HG03521 (cell line): Measurements from ENCODE around the gene FN1.

Experiments
- ATAC-seq: cut with Tn5 transposase; IDR thresholded peaks from one replicate; pipeline ENCODE4 v1.9.1; 2021; ENCODE audit warnings: mild to moderate bottlenecking, moderate library complexity; ENCODE audit not compliant: unreplicated experiment

The FN1 gene

DNA sequence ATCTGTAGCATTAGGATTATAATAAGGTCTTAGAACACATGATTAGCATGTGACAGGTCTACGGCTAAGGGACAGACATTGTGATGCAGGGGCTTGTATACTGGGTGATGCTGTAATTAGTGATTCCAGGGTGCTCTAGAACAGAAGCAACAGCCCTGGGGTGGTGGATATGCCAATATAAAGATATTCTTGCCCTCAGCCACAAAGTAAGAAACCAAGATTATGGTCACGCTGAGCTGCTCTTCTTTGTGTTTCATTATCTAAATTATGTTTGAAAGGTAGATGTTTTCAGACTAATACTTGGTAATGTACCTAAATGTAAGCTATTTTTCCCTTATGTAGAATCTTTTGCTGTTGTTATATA is 45.3 kb downstream of the FN1 start:
- no peak for ATAC-seq

DNA sequence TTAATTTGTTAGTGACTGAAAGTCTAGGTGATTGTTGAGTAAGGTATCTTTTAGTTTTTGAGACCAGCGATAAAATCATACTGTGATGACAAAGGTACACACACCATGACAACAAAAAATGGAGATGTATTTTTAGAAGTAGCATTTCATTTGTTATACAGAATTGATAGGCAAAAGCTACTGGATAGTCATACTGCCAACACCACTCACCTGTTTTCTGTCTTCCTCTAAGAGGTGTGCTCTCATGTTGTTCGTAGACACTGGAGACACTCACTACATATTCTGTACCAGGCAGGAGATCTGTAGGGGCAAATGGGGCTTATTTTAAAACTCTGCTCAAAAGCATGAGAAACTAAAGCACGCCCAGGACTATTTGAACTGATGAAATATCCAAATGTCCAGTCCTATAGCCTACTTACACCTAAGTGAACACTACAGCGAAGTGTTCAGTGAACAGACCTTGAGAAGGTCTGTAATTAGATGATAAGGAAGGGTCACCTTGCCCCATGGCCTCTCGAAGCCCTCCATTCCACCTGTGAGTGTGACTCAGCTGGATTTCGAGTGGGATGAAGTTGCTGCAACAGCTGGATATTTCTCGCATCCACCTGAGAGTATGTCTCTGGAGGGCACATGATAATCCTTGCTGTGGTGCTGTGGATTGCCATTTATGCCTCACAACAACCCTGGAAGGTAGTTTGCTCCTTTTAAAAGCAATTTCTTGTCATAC is 47.7 kb downstream of the FN1 start:
- ATAC-seq: no peak

DNA sequence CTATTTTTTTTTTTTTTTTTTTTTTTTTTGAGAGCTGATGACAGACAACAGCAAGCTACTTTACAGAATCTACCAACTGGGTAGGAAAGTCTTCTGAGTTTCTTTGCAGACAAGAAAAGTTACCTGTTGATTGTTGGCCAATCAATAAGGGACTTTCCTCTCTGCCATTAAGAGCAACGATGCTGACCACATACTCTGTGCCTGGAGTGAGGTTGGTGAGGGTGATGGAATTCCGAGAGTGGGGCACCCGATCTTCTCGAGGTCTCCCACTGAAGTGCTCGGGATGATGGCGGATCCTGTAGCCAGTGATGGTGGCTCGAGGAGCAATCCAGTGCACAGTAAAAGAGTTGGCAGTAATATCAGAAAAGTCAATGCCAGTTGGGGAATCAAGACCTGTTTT is 49.3 kb downstream of the FN1 start:
- ATAC-seq: no peak

DNA sequence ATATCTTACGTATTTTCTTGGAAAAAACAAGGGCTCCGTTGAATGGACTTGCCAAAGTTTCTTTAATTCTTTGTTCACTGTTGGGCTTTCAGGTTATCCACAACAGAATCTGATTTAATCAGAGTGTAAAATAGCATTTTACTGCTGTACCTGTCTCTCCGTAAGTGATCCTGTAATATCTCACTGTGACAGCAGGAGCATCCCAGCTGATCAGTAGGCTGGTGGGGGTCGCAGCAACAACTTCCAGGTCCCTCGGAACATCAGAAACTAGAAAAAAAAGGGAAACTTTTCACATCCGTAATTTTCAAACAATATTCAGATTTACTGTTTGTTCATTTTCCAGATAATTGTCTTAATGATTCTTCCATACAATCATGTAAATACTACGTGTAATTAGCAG is 51.2 kb downstream of the FN1 start:
- ATAC-seq: no peak

DNA sequence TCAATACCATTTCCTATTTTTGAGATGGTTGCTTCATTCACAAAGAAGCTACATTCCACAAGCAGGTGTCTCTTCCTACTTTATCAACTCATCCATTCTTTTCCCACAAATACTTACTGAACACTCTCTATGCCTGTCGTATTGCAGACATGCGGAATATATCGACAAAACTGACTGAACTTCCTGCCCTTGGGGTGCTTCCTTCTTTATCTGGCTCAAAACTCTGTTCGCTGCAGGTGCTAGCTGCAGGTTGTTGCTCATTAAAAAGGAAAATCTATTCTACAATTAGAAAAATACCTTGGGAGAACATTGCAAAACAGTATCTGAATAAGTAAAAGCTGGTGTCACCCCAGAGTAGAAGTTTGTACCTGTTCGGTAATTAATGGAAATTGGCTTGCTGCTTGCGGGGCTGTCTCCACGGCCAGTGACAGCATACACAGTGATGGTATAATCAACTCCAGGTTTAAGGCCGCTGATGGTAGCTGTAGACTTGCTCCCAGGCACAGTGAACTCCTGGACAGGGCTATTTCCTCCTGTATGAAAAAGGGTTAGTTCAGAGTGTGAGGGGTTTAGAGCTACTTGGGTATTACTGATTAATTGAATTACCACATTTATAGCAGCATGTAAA is 52.1 kb downstream of the FN1 start:
- no peak for ATAC-seq

DNA sequence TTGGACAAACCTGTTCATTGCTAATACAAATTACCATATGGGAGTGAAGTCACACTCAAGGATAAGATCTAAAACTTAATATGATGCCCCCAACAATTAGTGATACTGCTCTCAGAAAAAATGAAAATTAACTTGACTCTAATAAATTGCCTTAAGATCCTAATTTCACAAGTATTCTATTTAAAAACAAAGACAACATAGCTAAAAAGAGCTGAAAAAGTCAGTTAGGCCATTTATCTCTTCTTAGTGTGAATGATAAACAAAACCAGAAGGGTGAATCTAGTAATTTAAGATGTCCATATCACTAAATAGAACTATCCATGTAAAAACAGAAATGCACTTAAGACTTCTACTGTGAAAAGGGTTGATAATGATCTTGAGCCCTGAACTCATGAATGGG is 53.4 kb downstream of the FN1 start:
- no peak for ATAC-seq

DNA sequence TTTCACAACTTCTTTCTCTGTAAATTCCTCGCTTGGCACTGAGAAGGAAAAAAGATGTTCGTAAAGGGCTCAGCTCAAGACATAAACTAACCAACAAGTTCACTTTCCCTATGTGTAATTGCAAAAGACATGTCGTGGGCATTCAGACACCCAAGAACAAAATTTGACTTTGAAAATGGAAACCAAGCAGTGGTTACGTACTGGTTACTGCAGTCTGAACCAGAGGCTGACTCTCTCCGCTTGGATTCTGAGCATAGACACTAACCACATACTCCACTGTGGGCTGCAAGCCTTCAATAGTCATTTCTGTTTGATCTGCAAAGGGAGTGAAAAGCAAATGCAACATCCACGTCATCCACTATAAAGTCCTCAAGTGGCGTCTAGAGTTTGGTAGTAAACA is 53.9 kb downstream of the FN1 start:
- ATAC-seq: no peak

DNA sequence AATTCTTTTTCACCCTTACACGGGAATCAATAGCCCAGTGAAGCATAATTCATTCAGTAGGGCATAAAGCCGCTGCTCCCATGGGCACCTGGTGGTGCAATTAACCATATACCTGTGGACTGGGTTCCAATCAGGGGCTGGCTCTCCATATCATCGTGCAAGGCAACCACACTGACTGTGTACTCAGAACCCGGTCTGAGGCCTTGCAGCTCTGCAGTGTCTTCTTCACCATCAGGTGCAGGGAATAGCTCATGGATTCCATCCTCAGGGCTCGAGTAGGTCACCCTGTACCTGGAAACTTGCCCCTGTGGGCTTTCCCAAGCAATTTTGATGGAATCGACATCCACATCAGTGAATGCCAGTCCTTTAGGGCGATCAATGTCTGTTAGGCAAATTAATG is 55.2 kb downstream of the FN1 start:
- ATAC-seq: no peak

DNA sequence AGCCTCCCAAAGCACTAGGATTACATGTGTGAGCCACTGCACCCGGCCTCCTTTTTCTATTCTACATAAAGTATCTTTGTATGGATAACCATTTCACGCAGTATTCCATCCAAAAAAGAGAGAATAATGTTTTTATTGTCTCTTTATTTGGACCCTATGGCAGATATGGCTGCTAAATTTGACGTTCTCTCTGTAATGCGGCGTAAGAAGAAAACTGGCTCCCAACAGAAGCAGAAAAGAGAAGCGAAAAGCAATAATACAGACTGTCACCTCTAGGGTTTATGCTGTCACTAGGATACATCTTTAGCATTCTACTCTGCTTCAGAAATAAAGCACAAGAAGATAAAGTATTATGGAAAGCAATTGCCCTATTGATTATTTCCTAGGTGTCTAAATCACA is 55.9 kb downstream of the FN1 start:
- ATAC-seq: no peak

DNA sequence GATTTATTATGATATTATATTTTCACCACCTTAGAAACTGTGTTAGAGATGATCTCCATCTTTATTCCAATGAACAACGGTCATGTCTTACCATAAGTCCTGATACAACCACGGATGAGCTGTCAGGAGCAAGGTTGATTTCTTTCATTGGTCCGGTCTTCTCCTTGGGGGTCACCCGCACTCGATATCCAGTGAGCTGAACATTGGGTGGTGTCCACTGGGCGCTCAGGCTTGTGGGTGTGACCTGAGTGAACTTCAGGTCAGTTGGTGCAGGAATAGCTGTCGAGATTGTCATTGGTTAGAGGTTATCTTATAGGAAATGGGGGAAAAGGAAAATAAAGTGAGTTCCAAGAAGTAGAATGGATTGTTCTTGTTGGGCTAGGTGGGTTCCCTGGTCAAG is 56.8 kb downstream of the FN1 start:
- no peak for ATAC-seq

DNA sequence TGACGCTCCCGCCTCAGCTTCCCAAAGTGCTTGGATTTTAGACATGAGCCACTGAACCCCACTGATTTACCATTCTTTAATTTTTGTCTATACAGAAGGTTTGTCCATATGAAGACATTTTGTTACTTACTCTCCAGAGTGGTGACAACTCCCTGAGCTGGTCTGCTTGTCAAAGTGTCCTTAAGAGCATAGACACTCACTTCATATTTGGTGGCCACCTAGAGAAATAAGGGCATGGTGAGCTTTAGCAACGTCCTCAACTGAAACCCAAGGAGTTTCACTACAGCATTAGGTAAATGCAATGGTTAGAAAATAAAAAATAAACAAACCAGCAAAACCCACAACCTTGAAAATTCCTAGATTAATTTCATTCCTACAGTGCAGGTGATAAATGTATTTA is 57.8 kb downstream of the FN1 start:
- no peak for ATAC-seq

DNA sequence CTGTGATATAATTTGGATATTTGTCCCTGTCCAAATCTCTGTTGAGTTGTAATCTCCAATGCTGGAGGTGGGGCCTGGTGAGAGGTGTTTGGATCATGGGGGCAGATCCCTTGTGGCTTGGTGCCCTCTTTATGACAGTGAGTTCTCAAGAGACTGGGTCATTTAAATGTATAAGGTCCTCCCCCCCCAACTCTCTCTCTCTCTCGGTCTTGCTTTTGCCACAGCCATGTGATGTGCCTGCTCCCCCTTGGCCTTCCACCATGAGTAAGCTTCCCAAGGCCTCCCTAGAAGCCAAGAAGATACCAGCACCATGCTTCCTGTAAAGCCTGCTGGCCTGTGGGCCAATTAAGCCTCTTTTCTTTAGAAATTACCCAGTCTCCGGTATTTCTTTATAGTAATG is 58.6 kb downstream of the FN1 start:
- ATAC-seq: no peak

DNA sequence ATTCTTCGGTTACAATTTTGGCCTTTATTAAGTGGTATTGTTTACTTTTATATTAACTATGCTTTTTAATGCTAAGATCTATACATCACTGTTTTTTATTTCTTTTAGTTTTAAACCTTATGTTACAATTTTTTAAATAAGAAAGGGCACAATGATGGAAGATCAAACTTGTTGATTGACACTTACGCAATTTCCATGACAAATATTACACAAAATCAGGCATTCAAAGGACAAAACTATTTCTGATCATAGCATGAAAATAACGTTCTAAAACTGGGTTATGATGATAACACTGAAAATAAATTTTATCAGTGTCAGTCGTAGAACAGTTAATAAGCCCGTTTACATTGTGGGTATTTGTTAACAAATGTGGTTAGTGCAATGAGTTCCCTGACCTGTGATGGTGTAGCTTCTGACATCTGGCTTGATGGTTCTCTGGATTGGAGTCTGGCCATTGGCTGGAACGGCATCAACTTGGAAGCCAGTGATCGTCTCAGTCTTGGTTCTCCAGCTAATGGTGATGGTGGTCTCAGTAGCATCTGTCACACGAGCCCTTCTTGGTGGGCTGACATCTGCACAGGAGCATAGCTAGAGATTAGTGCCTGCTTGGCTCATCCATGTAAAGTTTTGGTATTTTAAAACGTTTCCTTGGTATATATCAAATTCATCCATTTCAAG is 59.6 kb downstream of the FN1 start:
- no peak for ATAC-seq

DNA sequence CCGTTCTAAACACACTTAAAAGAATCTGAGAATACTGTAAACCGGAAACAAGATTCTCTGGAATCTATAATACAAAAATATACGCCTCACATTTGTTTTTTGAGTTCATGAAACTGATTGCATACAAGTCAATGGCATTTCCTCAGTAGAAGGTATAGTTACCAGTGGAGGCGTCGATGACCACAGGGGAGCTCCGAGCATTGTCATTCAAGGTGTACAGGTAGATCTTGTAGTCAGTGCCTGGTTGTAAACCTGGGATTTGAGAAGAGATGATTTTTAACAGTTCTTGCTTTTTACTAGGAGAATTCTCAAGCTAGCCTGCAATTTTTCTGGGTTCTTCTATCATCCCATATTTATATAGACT is 60.4 kb downstream of the FN1 start:
- ATAC-seq: no peak

DNA sequence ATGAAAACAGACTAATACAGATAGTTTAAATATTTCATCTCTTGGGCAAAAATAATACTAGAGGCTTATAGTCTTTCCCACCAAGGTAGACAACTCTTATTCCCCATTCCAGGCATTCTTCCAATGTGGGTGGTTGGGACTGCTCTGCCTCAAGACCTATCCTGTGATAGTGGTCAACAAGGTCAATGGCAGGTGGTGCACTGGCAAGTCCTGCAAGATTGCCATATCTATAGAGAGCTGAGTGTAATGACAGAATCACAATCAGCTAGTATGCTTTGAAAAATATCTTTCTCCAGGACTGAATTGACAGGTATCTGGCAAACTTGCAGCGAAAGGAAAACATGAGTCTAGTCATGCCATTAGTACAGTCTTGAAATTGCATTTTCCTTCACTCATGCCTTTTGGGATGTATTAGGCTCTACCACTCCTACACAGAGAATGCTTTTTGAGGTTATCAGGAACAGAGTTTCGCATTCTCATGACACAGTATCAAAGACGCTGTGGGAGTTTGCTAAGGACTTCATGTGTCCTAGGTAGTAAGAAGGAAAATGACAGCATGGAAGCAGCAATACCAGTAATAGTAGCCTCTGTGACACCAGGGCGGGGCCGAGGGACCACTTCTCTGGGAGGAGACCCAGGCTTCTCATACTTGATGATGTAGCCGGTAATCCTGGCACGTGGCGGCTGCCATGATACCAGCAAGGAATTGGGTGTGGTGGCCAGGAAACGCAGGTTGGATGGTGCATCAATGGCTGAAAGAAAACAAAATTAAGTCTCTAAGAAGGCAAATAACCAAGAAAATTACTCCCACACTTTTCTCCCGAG is 61.0 kb downstream of the FN1 start:
- ATAC-seq: no peak

DNA sequence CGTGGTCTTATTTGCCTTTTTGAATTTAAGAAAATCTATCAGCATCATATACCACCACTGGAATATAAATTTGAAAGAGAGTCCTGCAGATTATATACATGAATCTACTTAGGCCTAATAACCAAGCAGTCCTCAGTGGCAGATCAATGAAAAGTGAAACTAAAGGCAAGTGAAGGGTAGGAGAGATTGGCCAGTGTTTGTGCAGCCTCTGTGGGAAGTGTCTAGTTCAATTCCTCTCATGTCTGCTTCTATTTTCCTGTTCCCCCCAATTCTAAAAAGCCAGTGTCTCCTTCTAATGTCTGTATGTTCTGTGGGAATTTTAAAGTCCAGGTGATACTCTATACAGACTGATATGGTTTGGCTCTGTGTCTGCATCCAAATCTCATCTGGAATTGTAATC is 61.9 kb downstream of the FN1 start:
- no peak for ATAC-seq

DNA sequence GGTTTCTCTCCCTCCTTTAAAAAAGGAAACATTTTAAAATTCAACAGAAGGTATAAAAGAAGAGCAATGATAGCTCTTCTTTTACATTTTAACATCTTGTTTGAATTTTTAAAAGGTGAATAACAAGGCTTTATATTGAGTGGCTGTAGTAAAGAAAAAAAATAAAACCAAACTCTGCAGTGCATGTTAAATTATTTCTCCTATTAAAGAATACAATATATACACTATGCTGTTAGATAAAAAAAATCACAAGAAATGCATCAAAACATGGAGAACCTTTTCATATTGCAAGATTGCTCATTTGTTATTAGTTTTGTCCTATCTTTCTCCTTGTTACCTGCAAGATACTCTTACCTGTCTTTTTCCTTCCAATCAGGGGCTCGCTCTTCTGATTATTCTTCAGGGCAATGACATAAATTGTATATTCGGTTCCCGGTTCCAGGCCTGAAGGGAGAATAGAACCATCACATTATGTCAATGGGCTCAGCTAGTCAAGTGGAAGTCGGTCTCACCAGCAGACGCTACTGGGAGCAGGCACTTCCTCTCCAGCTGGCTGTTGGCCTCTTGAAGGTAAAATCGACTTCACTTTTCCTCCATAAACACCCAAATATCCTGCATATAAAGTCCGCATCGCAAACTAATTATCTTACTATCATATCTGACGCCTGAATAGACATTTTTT is 62.8 kb downstream of the FN1 start:
- ATAC-seq: no peak

DNA sequence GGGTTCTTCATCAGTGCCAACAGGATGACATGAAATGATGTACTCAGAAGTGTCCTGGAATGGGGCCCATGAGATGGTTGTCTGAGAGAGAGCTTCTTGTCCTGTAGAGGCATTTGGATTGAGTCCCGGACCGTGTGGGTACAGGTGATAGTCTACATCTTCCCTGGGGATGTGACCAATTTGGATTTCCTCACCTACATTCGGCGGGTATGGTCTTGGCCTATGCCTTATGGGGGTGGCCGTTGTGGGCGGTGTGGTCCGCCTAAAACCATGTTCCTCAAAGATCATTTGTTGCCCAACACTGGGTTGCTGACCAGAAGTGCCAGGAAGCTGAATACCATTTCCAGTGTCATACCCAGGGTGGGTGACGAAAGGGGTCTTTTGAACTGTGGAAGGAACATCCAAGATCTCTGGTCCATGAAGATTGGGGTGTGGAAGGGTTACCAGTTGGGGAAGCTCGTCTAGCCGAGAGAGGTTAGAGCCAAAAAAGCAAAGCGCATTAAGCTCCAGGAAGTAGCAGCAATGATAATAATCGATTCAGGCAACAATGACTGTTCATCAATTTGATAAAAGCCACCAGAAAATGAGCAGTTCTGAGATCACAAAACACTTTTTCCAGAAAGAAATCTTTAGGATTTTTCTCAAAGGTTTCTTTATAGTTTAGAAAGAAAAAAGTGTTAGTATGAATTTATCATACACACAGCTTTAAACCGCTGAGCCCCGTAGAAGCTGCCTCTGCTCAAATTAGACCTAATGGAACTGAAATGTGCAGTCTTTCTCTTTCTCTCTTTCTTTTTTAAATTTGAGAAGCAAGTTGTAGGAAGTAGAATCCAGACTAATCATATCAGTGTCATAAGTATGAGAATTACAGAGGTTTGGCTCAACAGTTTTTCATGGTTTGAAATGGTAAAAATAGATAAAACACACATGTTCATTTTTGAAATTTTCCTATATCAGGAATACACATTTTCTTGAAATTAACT is 63.7 kb downstream of the FN1 start:
- no peak for ATAC-seq

DNA sequence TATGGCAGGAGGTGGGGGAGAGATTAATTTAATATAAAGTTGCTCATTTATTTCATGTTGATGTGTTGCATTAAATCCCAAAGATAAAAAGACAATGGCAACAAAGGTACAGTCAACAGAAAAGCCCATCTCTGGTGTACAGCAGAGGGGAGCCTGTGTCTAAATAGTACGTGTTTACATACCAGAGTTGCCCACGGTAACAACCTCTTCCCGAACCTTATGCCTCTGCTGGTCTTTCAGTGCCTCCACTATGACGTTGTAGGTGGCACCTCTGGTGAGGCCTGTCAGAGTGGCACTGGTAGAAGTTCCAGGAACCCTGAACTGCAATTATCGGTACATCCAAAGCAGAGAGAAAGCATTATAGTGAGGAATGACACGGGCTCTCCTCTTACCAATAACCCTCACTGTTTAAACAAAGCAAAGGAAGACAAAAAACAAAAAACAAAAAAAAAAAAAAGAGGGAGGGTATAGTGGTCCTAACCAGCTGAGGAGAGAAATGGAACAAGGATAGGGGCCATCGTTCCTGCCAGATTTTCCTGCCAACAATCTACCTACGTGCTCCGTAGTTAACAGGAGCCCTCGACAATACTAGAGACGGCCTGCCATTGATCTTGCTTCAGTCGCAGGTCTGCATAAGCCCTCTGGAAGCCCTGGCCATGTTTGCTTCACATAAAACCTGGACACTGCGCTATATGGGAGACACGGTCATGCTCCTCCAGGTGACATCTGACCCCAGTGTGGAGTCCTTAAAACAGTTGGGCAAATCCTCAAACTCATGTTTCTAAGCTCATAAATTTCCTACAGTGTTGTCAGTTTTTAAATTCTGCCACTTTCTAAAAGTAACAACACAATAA is 65.5 kb downstream of the FN1 start:
- ATAC-seq: no peak
